DMS 273 (cell line): ENCODE data around the gene GPSM1.
"Not testable (repeated sequence)": the region's sequence is repeated elsewhere in the genome, so short reads cannot be mapped to it uniquely, and the experiment has no call there.

ENCODE experiments used
- DNase-seq: peaks from one replicate; lab custom pipeline; 2025; ENCODE audit not compliant: unreplicated experiment; lab: John Stamatoyannopoulos, UW

The GPSM1 gene

DNA sequence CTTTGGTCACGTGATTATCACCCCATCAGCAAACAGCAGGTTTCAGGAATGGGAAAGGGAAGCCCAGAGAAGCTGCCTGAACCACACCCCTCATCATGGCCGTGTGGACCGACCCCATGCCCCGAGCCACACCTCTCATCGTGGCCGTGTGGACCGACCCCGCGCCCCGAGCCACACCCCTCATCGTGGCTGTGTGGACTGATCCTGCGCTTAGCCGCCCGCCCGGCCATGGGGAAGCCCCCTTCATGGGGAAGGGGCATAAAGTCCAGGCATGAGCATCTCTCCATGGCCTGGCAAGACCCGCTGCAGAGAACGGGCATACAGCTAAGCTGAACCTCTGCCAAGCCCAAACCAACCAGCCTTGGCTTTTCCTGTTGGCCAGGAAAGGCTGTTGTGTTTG is 66.2 kb downstream of the GPSM1 start:
- DNase-seq, result no peak

DNA sequence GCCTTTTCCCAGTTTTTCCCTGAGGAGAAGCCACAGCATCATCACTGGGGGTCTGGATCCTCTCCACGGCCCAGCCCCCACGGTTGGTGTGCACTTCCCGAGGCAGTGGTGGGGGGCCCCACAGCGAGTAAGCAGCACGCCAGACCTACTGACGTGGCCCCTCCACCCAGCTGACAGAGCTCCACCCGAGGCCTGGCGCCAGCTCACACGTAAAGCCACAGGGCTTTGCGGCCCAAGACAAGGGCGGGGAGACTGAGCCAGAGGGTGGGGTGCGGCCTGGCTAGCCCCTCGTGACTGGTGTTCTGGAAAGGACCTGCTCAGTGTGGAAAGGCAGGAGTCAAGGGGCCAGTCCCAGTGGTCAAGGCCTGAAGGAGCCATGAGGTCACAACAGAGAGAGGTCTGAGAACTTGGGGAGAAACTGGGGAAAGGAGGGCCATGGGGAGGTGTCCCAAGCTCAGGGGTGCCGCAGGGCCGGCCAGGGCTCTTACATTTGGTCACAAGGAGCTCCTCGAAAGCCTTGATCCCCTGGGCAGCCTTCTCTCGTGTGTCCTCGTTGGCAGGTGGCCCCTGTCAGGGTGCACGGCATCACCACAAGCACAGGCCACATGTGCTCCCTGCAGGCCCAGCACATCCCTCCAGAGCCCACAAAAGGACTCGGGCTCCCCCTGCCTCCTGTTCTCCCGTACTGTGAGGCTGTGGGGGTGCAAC is 67.1 kb downstream of the GPSM1 start:
- DNase-seq, result no peak

DNA sequence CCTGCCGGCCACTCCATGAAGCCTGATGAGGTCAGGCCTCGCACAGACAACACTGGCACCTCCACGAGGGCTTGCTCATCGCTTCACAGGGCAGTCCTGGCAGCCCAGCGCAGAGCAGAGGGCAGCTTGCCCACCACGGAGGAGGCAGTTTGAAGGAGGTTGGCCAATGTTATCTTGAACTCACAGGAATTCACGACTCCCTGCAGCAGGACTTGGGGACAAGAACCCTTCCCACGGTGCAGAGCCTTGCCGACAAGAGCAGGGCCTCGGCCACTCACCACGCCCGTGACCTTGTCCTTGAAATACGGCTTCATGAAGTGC is 67.6 kb downstream of the GPSM1 start:
- DNase-seq, result no peak

DNA sequence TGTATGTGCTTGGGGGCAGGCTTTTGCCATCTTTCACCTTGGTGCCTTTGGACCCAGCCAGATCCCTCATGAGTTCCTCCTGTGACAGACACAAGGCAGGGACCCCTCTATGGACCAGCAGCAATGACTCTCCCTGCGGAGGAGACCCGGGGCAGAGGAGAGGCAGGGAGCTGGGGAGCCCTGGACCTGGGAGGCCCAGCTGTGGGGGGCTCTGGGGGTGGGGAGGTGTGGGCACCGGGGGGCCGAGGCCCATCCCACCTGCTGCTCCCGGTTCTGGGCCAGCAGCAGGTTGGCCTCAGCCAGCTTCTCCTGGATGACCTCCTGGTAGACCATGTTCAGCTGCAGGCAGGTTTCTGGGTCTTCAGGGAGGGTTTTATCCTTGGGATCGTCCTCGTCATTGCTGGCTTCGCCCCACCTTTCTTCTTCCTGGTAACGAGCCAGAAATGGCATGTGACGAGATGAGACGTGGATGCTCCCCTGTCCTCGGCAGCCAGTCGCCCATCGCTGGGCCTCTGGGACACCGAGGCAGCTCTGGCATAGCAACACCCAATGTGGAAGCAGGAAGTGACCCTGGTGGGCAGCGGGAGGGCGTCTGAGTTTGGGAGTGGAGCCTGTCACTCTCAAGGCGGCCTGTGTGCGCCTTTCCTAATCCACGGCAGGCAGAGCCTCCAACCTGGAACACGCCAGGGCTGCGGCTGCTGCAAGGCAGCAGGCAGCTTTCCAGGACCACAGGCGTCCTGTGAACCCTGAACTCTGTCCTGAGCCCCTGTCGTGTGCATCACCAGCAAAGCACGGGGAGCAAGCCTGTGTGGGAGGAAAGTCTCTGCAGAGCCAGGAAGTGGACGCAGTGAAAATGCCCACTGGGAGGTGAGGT is 68.2 kb downstream of the GPSM1 start:
- no peak for DNase-seq

DNA sequence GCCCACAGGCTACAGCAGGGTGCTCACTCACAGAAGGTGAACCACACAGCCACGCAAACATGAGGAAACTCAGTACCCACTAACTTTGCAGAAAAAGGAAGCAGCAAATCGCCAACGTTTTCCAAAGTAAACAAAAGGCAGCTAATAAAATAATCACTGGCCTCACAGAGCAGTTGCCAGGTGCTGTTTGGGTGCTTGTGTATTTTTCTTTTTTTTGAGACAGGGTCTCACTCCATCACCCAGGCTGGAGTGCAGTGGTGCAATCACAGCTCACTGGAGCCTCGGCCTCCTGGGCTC is 68.8 kb downstream of the GPSM1 start:
- DNase-seq, result no peak

DNA sequence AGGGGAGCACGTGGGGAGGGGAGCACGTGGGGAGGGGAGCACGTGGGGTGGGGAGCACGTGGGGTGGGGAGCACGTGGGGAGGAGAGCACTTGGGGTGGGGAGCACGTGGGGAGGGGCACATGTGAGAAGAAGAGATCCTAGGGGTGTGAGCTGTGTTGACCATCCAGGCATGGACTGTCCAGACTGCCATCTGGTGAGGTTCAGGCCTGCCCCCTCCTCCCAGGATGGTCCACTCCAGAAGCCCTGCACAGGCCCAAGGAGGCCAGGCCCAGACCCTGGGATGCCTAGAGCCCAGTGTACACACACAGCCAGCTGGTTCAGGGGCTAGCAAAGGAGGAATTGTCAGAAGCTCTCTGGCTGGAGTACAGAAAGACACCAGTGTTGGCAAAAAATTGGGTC is 70.3 kb downstream of the GPSM1 start:
- DNase-seq, result no peak

DNA sequence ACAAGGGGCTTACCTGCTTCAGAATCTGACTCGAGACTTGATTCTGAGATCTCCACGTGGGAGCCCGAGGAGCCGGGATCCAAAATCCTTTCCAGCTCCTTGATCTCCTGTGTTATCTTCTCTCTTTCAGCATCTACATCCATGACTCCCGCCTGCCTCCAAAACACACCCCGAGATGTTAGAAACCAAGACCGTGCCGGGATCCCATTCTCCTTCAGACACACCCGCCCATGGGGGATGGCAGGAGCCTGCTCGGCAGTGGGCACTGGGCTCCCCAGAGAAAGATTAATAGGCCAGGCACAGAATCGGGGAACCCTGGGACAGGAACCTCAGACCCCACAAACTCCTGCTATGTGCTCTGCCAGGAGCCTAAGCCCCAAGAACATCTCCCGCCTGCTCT is 70.9 kb downstream of the GPSM1 start:
- no peak for DNase-seq

DNA sequence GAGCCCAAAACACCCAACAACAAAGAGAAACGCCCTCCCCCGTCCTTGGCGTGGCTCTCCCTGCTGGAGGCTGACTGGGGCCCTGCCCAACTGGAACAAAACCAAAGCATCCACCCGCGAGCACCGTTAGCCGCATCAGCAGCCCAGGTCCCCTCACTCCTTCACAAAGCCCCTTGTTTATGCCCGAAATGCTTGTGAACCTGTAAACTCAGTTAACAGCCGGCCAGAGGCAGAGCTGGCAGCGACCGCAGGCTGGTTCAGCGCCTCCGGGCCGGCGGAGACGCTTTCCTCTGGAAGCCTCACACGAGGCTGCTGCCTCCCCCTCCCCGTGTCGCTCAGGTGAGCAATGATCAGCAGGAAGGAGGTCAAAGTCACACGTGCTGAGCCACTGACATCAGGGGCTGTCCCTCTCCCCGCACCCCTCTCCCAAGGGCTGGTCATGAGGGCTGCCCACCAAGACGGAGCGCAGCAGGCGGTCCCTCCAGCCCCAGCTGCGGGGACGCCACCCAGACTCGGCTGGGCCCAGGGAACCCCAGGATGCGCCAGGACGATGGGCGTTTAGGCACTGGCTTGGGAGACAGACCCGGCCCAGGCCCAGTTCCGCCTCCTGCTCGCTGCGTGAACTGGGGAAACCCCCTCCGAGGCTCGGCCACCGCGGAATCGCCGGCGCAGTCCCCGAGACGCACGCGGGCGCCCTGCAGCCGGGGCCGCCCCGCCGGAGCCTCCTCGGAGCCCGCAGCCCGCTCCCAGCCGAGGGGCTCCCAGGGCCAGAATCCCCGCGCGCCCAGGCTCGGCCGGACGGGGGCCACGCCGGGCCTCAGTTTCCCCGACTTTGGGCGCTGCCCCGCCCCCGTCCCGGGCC is 72.1 kb downstream of the GPSM1 start:
- DNase-seq, result peak; percentile 69

DNA sequence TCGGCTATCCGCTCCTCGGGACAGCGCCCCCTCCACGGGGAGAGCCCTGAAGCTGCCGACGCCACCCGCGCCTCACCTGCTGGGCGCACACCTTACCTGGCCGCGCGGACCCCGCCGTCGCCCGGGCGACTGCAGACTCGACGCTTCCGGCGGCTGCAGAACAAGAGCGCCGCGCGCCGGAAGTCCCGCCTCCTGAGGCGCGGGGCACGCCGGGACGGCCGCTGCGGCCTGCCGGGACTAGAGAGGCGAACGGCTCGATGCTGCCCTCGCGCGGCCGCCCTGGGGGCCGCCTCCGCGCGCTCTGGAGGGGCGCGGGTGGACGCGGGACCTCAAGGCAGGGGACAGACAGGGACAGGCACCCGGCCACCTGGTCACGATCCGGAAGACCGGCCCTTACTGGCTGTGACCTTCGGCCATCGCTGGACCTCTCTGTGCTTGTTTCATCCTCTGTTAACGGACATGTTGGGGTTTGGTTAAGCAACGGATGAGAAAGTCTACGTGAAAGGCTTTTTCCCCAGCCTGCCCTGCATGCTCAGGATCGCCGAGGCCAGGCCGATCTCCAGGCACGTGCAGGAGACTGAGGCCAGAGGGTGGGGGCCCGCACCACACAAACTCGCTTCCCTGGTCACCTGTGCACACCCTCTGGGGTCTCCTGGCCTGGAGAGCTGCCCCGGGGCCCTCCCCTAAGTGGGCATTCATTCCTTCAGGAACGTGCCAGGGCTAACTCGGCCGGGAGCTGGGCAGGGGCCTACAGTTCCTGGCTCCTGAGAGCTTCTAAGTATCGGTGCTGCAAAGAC is 72.9 kb downstream of the GPSM1 start, which contains the start of gene SNAPC4:
SNAPC4 (minus strand) TSS at position 133 of the 797 bp plus-strand sequence. CDS start 1,742 bp downstream, outside the sequence.
- peak; percentile 95 for DNase-seq

DNA sequence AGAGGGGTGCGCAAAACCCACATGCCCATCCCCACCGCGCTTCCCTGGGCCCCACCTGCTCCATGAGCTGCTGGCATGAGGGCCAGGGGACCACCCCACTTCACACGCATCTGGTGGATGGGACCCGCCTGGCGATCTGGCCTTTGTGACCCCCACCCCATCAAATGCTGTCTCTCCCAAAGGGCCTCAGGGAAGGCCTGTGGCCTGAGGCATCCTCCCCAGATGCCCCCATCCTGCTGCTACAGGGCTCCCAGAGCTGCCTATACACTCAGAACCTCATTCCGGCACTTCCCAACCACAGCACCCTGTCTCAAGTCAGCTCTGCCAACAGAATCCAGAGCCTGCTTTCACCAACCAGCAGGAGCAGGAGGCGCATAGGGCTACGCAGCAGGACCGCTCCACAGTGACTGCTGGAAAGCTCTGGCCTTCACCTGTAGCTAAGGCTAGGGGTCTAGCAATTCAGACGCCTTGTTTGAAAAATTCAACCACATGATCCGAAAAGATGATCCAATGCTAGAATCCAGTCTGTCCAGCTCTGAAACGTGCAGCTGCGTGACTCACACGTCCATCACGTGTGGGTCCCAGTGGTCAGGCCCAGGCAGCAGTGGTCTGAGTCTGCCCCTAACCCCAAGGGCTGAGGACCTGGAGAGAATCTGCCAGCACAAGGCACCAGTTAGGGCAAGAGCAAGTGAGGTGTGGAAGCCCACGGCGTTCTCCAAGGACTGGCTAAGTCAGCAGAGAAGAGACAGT is 74.0 kb downstream of the GPSM1 start:
- DNase-seq, result no peak

DNA sequence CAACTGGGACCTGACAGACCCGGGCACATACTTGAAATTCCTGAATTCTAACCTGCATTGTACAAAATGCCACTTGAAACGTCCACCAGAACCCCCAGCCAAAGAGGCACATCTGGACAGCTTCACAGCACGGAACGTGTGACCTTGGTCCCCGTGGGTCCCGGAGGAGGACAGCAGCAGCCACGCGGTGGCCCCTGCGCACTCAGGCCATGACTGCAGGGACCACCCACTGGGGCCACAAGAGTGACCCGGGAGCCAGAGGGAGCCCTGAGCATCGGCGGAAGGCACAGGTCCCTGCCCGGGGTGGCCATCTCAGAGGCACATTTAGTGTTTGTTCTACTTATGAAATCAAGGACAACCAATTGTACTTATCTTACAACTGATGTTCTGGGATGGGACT is 74.7 kb downstream of the GPSM1 start:
- DNase-seq, result no peak

DNA sequence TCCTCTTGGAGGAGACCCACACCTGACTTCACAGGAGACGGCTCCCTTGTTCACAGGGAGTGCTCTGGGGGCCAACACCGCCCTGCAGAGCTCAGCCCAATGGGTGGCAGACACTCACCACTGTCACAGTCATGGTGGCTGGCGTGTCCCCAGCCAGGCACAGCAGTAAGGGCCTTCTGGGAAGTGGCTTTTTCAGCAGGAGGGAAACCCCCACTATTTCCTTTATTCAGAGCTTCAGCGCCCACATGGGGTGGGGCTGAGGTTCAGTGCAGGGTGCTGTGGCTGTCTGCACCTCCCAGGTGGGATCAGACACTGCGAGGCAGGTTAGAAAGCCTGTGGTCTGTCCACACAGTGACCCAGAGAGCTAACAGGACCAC is 76.2 kb downstream of the GPSM1 start:
- DNase-seq, result no peak

DNA sequence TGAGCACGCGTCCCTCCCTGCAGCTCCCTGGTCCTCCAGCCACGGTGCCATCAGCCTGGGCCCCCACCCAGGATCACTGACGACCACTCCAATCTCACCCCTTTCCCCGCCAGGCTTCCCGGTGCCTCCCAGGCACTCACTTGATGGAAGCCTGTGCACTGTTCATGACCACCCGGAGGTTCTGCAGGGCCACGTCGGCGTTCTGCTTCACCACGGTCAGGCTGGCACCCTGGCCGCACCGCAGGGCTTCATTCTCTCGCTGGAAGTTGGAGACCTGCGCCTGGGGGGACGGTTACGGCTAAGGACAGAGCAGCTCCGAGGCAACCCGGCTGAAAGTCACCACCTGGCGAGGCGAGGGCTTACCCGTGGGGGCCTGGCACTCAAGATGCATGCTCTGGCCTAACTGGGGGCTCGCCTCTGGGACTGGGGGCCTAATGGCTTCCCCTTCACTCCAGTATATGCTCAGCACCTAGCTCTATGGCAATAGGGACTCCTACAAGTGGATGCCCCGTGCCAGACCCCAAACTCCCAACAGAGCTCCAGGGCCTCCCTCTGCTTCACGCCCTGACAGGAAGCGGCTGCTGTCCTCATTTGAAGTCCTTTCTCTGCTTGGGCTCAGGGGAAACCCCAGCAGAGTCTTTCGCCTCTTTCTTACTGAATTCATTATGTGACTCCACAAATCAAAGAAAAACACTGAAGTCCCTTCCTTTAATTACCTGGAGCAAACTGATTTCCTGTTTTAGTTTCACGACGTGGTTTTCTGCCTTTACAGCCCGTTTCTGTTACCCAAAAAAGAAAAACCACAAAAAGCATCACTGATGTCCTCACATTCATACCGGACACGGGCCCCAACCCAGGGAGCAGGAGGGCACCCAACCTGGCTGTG is 76.8 kb downstream of the GPSM1 start:
- no peak for DNase-seq

DNA sequence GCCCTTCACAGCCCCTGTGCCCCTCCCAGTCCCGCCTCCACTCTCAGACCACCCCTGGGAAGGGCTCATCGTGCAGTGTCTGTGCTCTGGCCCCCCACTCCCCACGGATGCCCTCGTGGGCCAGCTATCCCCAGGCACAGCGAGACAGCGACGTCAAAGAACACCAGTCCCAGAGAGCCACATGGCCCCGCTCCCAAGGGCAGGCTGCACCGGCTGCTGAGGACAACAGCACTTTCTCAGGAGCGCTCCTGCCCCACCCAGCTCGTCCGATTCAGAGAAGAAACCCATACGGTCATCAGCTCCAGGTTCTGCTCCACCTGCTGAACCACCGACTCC is 77.4 kb downstream of the GPSM1 start:
- DNase-seq, result no peak

DNA sequence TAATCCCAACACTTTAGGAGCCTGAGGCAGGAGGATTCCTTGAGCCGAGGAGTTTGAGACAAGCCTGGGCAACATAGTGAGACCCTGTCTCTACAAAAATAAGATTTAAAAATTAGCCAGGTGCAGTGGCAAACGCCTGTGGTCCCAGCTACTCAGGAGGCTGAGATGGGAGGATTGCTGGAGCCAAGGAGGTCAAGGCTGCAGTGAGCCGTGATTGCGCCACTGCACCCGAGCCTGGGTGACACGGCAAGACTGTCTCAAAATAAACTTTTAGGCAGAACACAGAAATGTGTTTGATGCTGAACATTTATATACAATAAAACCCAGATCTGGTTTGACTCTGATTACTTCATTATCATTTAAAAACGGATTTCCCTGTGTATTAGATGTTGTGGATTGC is 78.1 kb downstream of the GPSM1 start:
- DNase-seq, result no peak

DNA sequence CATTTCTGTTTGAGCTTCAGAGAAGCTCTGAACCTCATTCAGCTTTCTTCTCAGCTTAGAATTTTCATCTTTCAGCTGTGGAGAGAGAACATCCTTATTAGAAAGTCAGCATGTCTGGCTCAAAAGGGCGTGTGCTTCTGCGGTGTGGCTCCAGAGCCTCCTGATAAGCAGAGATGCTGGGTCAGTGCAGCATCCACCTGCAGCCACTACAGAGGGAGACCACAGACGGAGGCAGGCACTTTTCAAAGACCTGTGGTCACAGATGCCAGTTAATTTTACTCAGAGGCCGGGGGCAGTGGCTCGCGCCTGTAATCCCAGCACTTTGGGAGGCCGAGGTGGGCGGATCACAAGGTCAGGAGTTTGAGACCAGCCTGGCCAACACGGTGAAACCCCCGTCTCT is 78.6 kb downstream of the GPSM1 start:
- not testable (repeated sequence) for DNase-seq

DNA sequence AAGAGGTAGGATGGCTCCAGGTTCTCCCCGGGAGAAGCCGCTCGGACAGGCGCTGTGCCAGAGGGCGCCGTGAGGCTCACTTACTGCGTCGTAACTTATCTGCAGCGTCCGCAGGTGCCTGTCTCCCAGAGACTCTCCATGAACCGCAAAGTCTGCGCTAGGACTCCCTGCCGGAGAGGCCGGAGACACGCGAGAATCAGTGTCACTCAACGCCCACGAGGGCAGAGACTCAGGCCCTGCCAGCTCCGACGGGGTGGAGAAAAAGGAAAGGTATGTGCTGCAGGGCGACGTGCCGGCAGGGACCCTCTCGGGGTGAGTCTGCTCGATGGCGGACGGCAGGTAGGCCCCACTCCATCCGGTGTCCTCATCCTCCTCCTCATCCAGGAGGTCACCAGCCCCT is 79.7 kb downstream of the GPSM1 start:
- DNase-seq, result not testable (repeated sequence)

DNA sequence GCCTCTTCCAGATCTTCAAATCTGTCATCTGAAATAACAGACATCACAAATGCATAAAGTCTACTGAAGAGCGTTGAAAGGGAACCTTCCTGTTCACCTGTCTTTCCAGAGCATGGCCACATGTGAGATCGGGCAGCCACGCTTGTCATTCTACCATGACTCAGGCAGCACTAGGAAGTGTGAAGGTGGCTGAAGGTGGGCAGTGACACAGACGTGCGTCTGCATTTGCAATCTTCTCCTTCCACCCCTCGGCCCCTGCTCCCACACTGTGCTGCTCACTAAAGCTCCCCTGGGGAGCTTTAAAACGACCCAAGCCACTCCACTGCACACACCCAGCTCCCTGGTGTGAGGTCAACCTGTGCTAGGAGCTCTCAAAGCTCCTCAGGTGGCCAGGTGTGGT is 80.6 kb downstream of the GPSM1 start:
- no peak for DNase-seq
